ENCODE data around the gene WIF1.
A peak's percentile ranks its signal among the peaks of the same experiment; 100 is the strongest.

WIF1 gene

GRCh38 chr12:65121956-65122469 lies 908 bp upstream of the WIF1 start:
- DNase-seq = no peak

DNA sequence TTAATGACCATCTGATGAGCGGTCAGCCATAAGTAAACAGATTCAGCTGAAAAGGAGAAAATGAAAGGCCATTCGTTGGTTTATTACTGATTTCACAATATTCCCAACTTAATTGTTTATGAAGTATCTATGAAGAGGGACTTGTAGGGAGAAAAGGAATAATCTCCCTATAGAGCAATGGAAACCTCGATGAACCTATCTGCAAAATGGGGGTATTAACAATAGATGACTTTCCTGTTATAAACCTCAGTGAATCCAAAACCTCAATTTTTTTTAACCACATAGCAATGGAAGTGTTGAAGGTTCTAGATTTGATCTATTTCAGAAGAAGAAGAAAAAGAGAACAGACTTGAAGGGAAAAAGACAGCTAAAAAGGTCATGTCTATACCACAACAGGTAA lies 2.0 kb downstream of the WIF1 start:
- no peak for DNase-seq

- DNase-seq = no peak
Observed at GRCh38 chr12:65113621-65114035, 7.5 kb downstream of the WIF1 start.

DNA sequence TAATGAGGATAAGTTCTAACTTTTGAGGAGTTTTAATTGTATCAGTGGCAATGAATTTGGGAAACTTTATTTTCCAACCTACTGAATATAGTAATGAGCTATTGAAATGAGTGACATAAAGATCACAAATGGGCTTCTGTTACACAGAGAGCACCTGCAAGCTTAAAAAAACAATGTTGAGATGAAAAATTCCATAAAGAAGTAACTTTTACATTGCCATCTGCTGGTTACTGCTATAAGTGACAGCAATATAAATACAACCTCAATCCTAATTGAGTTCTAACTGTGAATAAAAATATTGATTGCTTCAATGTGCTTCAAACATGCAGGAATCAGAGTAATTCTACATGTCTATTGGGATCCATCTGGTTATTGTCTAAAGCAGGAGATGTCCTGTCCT lies 14.2 kb downstream of the WIF1 start:
- DNase-seq = no peak

- no peak for DNase-seq
Observed at GRCh38 chr12:65100140-65100539, 21.0 kb downstream of the WIF1 start.

GRCh38 chr12:65099182-65099581 lies 21.9 kb downstream of the WIF1 start:
- no peak for DNase-seq

DNA sequence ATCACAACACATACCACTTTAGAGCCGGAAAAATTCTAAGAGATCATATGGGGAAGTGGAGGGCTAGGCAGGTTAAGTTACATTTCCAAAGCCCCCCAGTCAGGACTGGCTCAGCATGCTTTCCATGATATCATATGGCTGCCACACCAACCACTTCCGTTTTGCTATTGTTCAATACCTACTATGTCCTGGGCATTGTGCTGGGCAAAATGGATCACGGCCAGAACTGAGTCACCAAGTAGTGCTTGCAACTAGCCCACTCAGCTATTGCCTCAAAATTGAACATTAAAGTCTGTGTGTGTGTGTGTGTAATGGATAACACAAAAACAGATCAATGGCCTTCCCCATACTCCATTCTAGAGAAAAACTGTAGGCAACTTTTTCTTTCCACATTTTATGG lies 22.7 kb downstream of the WIF1 start:
- DNase-seq = no peak

GRCh38 chr12:65094722-65095121 lies 26.4 kb downstream of the WIF1 start:
- DNase-seq = no peak

DNA sequence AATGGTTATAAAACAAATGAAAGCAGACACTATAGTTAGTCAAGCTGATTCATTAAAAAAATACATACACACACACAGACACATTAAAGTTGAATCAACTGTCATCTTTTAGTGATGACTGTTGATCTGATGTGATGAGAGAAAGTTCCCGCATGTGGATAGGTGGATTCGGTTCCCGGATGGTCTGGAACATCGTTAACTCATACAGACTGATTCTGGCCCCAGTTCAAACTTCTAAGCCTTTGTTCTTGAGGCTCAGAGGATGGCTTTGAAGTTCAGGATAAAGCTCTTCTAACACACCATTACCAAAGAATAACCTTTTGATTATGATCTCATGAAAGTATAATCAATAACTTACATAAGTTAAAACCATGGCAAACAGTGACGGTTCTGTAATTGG lies 27.5 kb downstream of the WIF1 start:
- no peak for DNase-seq

DNA sequence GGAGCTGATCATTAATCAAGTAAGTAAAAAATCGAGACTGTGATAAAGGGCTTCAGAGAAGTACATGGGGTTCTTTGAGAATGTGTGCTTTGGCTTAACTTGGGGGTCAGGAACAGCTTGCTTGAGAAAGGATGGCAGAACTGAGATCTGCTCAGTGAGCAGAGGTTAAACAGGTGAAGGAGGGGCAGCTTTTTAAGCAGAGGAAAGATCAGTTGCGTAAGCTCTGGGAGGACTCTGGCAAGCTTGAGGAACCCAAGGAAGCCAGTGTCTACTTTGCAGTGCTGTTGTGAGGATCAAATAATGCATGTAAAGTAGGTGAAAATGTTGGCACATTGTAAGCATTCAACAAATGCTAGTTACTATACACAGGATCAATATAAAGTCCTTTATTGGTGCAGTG lies 30.6 kb downstream of the WIF1 start:
- no peak for DNase-seq

- DNase-seq = peak; percentile 60
Observed at GRCh38 chr12:65086236-65086635, 34.9 kb downstream of the WIF1 start.

GRCh38 chr12:65084579-65084978 lies 36.5 kb downstream of the WIF1 start:
- no peak for DNase-seq

DNA sequence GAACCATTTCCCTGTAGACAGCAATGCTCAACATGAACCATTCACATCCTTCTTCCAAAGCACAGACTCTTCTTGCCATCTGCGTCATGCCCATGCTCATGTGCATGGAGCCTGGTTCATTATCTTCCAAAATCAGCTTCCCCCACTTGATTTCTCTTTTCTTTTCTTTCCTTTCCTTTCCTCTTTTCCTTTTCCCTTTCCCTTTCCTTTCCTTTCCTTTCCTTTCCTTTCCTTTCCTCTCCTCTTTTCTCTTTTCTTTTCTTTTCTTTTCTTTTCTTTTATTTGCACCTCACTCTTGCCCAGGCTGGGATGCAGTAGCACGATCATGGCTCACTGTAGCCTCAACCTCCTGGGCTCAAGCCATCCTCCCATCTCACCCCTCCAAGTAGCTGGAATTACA lies 37.5 kb downstream of the WIF1 start:
- DNase-seq = no peak

GRCh38 chr12:65082406-65082805 lies 38.7 kb downstream of the WIF1 start:
- DNase-seq = no peak

DNA sequence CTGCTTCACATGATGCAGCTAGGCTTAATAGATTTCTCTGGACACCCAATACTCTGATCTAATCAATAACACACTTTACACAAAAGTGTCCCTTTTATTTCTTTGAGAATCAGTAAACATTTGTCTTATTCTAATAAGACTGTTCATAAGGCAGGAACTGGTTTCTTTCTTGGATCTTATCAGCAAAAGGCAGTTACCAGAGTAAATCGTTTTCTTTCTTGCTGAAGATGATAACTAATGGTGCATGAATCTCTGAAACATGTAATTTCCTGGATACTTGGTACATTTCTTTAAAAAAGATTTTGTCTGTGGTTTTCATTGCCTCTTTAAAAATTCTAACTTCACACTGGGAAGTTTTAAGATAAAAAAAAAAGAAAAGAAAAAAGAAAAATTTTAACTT lies 39.6 kb downstream of the WIF1 start:
- no peak for DNase-seq

DNA sequence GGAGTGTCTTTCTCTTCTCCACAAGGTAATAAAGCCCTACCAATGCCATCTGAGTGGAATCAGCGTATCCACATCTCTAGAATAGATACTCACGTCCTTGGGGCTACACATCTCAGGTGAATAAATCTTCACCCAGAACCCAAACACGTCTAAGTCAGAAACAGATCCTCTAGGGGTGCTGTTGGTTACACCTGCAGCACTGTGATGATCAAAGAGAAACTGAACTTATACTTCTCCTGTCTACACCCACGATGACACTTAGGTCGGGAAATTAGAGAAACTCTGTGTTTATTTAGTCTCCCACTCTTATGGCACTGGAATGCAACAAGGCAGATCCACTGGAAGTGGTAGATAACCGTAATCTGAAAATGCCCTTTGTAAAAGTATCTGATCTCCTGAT lies 46.2 kb downstream of the WIF1 start:
- no peak for DNase-seq

DNA sequence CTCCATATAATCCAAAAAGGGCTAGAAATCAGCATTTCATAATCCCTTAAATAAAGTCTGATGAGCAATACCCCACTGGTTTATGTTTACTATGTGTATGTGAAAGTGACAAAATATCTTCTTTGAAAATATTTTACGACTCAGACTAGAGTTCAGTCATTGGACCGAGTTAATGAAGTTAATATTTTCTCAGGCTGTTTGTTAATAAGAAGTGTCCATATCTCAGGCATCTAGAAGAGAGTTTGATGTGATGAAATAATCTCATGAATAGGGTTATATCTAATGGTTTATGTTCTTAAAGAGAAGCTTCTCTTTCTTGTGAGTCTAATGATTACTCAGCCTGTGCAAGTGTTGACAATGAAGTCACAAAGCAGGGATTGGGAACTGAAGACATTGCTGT lies 51.8 kb downstream of the WIF1 start:
- DNase-seq = no peak

DNA sequence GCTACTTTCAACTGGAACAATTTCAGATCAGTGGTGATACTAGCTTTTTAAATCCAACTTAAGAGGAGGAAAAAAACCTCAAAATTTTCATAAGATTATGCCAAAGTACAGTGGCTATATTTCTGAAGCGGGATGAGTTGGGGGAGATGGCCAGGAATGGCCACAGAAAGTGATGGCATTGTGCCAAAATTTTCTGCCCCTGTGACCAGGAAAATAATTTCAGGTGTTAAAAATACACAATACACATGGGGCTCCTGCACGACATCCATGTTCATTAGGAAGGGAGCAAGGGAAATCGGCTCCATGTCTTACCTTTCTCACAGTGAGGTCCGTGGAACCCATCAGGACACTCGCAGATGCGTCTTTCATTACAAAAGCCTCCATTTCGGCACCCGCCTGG lies 53.7 kb downstream of the WIF1 start:
- DNase-seq = no peak

DNA sequence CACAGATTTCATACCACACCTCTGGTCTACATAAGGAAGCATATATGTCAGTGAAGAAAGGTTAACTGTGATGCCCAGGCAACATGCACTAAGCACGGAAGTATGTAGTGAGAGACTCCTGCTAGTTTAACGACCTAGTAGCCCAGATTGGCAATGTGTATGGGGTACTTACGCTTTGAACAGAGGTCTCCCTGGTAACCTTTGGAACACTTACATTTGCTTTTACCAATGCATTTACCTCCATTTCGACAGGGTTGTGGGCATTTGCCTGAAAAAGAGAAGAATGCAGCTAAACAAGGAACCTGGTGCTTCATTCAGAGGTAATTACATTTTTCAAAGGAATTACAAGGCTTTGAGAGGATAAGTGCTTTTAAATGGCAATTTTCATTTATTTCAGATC lies 65.2 kb downstream of the WIF1 start:
- DNase-seq = no peak

GRCh38 chr12:65051218-65051617 lies 69.9 kb downstream of the WIF1 start:
- no peak for DNase-seq

- DNase-seq = no peak
Observed at GRCh38 chr12:65045269-65045668, 75.8 kb downstream of the WIF1 start.

DNA sequence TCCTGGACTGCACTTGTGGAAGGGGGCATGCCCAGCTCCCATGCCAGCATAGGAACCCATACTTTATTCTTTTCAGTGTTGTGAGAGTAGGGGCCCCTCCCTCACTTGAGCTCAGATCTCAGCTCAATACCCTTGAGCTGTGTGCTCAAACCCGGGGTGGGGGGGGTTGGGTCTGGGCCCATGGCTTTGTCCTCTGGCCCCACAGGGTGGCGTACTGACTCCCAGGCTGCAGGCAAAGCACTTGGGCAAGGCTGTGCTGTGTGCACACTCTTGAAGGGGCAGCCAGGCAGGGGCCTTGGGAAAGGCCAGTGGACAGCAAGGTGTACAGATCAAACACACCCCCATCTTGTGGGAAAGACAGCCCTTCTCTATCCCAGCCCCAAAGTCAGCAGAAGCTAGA lies 81.8 kb downstream of the WIF1 start:
- no peak for DNase-seq

GRCh38 chr12:65025136-65025535 lies 96.0 kb downstream of the WIF1 start:
- no peak for DNase-seq

DNA sequence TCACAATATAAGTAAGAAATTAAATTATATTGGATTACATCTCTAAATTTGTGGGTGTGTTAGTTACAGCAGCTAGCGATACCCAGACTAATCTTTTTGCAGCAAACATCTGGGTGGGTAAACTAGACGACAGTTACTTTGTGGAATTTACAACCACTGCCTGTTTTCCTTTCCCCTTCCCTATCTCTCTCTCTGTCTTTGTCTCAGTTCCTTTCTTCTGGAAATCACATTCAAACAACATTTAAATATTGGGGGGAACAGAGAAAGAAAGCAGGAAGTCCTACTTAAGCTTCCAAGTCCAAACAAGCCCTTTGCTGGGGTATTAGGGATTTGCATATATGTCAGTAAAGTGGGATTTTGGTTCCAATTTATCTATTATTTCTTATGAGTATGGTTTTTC lies 97.6 kb downstream of the WIF1 start:
- DNase-seq = no peak

DNA sequence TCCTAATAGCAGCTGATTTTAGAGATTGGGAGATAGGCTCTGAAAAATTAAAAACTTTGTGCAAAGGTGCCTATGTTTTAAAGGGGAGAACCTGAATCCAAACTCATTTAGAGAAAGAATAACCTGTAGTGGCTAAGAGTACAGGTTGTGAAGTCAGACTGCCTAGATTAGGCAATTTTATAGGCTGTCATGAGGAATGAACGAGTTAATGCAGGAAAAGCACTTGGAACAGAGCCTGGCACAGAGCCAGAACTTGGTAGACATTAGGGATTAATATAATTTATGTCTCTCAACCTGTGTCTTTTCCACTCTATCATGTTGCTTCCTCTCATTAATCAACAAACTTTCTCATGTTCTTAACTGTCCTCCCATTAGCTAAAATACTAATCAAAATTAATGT lies 98.1 kb downstream of the WIF1 start:
- DNase-seq = no peak

- DNase-seq = no peak
Observed at GRCh38 chr12:65022421-65022820, 98.7 kb downstream of the WIF1 start.
